ENCODE measurements around the gene XCL2. TPM values are rescaled to one million over a fixed set of nuclear protein-coding genes. Genes with fewer than 3 reads are reported as not detected.

Gene XCL2
- polyA plus RNA-seq, 1 donor from 2014 or later: not detected

GRCh38 chr1:168509875-168510791 lies 33.7 kb downstream of the XCL2 start:
- Histone ChIP-seq H3K9ac (ENCODE audit: low read length) (no peak overlapping the region), H3K79me2 (replicated peaks; ENCODE audit: insufficient read depth, low read length) (no peaks in the 10 kb centered on the region), H4K20me1 (ENCODE audit: insufficient read depth) (no peaks in the 10 kb centered on the region), H3K27ac (ENCODE audit: low read length) (no peak overlapping the region), H3K4me3 (ENCODE audit: low read length) (no peak overlapping the region), H3F3A (ENCODE audit: insufficient read depth, low read length, poor library complexity, severe bottlenecking) (no peaks in the 10 kb centered on the region), H3K36me3 (ENCODE audit: insufficient read depth, low read length) (no peaks in the 10 kb centered on the region), H2AFZ (ENCODE audit: low read depth, low read length) (no peak overlapping the region), H3K27me3 (ENCODE audit: insufficient read depth, low read depth, low read length) (no peaks in the 10 kb centered on the region), H3K4me2 (ENCODE audit: low read length) (no peak overlapping the region), H3K9me2 (ENCODE audit: insufficient read depth, low read length) (no peaks in the 10 kb centered on the region), H3K9me3 (ENCODE audit: low read length) (no peaks in the 10 kb centered on the region)
- TF ChIP-seq CTCF (IDR thresholded peaks at IDR 0.05; ENCODE audit: poor library complexity, severe bottlenecking) (no peak), MXI1 (conservative IDR thresholded peaks at IDR 0.05; ENCODE audit: poor library complexity, severe bottlenecking) (no peak)

GRCh38 chr1:168509210-168509609 lies 34.6 kb downstream of the XCL2 start:
- Histone ChIP-seq H3K4me2 (ENCODE audit: low read length) (no peak overlapping the region), H3K27ac (ENCODE audit: low read length) (no peak overlapping the region), H3K79me2 (replicated peaks; ENCODE audit: insufficient read depth, low read length) (no peaks in the 10 kb centered on the region), H4K20me1 (ENCODE audit: insufficient read depth) (no peaks in the 10 kb centered on the region), H3K27me3 (ENCODE audit: insufficient read depth, low read depth, low read length) (no peaks in the 10 kb centered on the region), H3K4me3 (ENCODE audit: low read length) (no peak overlapping the region), H3K9ac (ENCODE audit: low read length) (no peak overlapping the region), H3F3A (ENCODE audit: insufficient read depth, low read length, poor library complexity, severe bottlenecking) (no peaks in the 10 kb centered on the region), H2AFZ (ENCODE audit: low read depth, low read length) (no peak overlapping the region), H3K36me3 (ENCODE audit: insufficient read depth, low read length) (no peaks in the 10 kb centered on the region), H3K9me3 (ENCODE audit: low read length) (no peaks in the 10 kb centered on the region), H3K9me2 (ENCODE audit: insufficient read depth, low read length) (no peaks in the 10 kb centered on the region)
- TF ChIP-seq EZH2 (IDR thresholded peaks at IDR 0.05; ENCODE audit: borderline replicate concordance, insufficient read depth, low read length, poor library complexity, severe bottlenecking) (no peak), SMC3 (conservative IDR thresholded peaks at IDR 0.05; ENCODE audit: poor library complexity) (no peak), REST (IDR thresholded peaks at IDR 0.05; ENCODE audit: borderline replicate concordance) (no peak), MXI1 (conservative IDR thresholded peaks at IDR 0.05; ENCODE audit: poor library complexity, severe bottlenecking) (no peak)

GRCh38 chr1:168507828-168508227 lies 36.0 kb downstream of the XCL2 start:
- H3K4me3 ChIP-seq (ENCODE audit: low read length): no peak overlapping the region
- no peak overlapping the region for H2AFZ ChIP-seq (ENCODE audit: low read depth, low read length)

More at GRCh38 chr1:168507828-168508227, 36.0 kb downstream of the XCL2 start:
- Histone ChIP-seq H3K79me2 (replicated peaks; ENCODE audit: insufficient read depth, low read length) (no peaks in the 10 kb centered on the region), H3K9me3 (ENCODE audit: low read length) (no peaks in the 10 kb centered on the region), H3K9ac (ENCODE audit: low read length) (no peak overlapping the region), H3K9me2 (ENCODE audit: insufficient read depth, low read length) (no peaks in the 10 kb centered on the region), H3K4me2 (ENCODE audit: low read length) (no peak overlapping the region), H4K20me1 (ENCODE audit: insufficient read depth) (no peaks in the 10 kb centered on the region), H3K27ac (ENCODE audit: low read length) (no peak overlapping the region), H3F3A (ENCODE audit: insufficient read depth, low read length, poor library complexity, severe bottlenecking) (no peaks in the 10 kb centered on the region), H3K36me3 (ENCODE audit: insufficient read depth, low read length) (no peaks in the 10 kb centered on the region), H3K27me3 (ENCODE audit: insufficient read depth, low read depth, low read length) (no peaks in the 10 kb centered on the region)
- no peak for TF ChIP-seq EP300 (conservative IDR thresholded peaks at IDR 0.05; ENCODE audit: poor library complexity, severe bottlenecking)
- no peak for TF ChIP-seq CTCF (IDR thresholded peaks at IDR 0.05; ENCODE audit: poor library complexity, severe bottlenecking)
- no peak for TF ChIP-seq EZH2 (IDR thresholded peaks at IDR 0.05; ENCODE audit: borderline replicate concordance, insufficient read depth, low read length, poor library complexity, severe bottlenecking)
- no peak for TF ChIP-seq TAF1 (IDR thresholded peaks at IDR 0.05; ENCODE audit: low read depth)
- no peak for TF ChIP-seq RAD21 (conservative IDR thresholded peaks at IDR 0.05)
- no peak for TF ChIP-seq REST (IDR thresholded peaks at IDR 0.05; ENCODE audit: borderline replicate concordance)
- TF ChIP-seq SMC3 (conservative IDR thresholded peaks at IDR 0.05; ENCODE audit: poor library complexity): no peak
- no peak for TF ChIP-seq MXI1 (conservative IDR thresholded peaks at IDR 0.05; ENCODE audit: poor library complexity, severe bottlenecking)
- no peak for TF ChIP-seq POLR2AphosphoS5 (IDR thresholded peaks at IDR 0.05)

Data from neural cell (in vitro differentiated cells).